ENCODE data around the gene MEG3.

Gene MEG3

DNA sequence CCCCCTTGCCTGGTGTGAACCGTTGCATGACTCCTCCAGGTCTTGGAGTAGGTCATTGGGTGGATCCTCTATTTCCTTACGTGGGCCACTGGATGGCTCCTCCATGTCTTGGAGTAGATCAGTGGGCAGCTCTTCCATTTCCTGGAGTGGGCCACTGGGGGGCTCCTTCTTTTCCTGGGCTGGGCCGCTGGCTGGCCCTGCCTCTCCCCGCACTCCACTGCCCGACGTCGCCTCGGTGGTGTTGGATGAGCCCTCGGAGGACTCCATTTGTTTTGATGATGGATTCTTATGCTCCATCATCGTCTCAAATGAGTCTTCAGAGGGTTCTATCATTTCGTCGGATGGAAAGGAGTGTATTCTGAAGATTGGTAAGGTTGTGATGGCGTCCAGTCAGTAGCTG, 58.5 kb downstream of the MEG3 start:
- no peak for DNase-seq

GRCh38 chr14:100885196-100885595, 59.3 kb downstream of the MEG3 start:
- no peak for DNase-seq

GRCh38 chr14:100885617-100886016, 59.7 kb downstream of the MEG3 start:
- DNase-seq = no peak

DNA sequence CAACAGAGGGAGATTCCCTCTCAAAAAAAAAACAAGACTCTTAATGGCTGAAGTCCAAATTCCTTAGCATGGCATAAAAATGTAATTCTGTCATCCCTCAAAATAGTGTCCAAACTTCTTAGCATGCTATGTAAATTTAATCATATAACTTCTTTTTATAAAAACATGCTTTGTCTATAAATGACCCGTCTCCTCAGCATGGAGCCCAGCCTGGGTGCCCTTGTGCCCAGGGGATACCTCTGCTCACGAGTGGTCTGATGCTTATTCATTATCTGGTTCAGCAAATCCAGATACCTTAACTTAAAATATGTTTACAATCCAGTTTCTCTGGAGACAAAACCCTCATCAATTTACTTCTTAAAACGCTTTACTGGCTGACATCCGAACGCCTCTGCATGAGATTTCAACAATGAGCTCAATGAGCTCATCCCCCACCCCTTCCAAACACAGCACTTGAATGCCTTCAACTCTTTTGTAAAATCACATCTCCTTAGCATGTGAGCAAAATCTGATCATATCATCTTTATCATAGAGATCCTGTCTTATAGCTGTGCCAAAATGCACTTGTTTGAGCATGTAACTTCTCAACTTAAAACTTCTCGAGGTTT, 61.9 kb downstream of the MEG3 start:
- DNase-seq = no peak

DNA sequence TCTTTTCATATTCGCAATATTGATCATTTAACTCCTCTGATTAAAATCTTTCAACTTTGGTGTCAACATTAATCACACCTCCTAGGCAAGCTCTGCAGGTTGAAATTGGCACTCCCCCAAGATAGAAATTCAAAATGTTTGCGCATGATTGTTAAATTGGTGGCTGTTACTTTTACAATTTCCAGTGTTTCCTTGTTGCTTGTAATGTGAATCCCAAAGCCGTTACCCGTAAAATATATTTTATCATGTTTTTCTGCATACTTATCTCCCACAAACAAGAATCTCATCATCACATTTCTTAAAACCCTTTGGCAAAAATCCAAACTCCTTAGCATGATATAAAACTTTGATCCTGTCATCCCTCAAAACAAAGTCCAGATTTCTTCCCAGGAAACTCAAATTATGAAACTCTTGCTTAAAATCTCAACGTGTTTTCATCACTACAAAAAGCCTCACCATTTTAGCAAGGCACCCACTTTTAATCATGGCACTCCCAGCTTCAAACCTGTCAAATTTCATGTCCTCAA, 62.9 kb downstream of the MEG3 start:
- DNase-seq = no peak

DNA sequence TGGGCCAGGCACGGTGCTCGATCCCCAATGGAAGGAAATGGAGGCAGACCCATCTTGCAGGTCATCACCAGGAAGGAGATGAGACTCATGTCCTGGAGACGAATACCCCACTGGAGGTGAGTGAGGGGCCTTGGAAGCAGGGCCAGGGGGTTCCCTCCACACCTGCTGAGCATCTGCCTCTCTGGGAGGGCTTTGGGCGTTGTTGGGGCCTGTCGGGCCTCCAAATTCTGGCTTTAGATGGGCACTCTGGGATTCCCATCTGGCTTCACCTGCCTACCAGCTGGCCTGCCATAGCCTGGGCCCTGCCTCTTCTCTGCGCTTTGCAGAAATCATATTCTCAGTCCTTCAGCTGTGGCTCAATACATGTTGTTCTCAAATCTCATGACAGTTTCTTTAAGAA, 63.7 kb downstream of the MEG3 start:
- DNase-seq = no peak

GRCh38 chr14:100890061-100890850, 64.3 kb downstream of the MEG3 start:
- DNase-seq = no peak

GRCh38 chr14:100891051-100891450, 65.1 kb downstream of the MEG3 start:
- no peak for DNase-seq

GRCh38 chr14:100891501-100892445, 65.9 kb downstream of the MEG3 start:
- no peak for DNase-seq

DNA sequence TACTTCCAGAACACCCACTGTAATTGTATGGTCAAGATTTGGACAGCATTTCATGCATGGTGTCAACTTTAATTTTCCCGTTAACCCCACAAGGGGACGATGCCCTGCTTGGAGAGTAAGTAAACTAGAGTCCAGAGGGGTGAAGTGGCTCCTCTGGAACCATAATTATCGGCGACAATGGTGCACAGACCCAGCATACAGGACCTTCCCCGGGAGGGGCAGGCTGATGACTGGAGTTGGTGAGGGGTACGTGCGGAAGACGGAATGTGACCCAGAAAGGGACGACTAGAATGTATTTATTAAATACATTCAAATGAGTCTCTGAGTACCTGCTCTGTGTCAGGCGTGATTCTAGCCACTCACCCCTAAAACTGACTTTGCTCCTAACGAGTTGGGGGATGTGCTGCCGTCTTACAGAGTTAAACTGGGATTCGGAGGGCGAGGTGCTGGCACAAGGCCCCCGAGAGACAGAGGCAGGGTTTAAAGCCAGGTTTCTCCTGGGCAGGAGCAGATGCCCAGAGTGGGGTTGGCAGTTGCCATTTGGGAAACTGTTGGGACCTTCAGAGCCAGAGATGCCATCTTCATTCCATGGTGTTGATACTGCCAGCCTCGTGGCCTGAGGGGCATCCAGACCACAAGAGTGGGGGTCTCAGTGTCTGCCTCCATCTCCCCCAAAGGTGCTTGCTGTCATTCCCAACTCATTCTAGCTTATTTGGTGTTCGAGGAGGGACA, 66.7 kb downstream of the MEG3 start:
- DNase-seq = no peak

DNA sequence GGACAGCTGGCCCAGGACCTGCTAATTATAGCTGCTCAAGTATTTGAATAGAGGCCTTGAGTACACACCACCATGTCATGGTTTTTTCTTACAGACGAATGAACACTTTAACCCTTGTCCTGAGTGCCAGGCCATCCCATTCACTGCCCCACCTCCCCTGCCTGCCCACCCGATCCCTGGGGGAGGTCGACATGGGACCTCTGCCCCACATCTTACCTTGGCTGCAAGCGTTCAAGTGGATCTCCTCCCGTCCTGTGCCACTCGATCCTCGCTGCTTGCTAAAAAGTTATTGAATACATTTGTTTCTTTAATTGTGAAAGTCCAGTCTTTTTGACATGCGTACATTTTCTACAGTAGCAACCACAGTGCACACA, 67.3 kb downstream of the MEG3 start:
- DNase-seq = no peak

DNA sequence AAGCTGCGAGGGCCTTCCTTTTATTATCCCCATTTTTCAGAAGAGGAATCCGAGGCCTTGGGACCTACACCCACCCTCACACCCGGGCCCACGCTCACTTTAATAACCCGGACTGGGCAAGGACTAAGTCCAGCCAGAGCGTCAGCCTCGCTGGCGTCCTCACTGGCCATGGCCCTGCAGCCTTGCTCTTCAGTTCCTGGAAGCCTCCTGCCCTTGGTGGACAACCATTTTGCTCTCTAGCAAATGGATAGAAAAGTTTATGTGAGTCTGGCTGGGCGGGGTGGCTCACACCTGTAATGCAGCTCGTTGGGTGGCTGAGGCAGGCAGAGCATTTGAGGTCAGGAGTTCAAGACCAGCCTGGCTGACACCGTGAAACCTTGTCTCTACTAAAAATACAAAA, 67.8 kb downstream of the MEG3 start:
- DNase-seq = no peak

GRCh38 chr14:100894416-100894815, 68.5 kb downstream of the MEG3 start:
- no peak for DNase-seq

- no peak for DNase-seq
Measured at GRCh38 chr14:100895411-100895810, 69.5 kb downstream of the MEG3 start.

GRCh38 chr14:100896369-100897060, 70.6 kb downstream of the MEG3 start:
- DNase-seq = no peak

DNA sequence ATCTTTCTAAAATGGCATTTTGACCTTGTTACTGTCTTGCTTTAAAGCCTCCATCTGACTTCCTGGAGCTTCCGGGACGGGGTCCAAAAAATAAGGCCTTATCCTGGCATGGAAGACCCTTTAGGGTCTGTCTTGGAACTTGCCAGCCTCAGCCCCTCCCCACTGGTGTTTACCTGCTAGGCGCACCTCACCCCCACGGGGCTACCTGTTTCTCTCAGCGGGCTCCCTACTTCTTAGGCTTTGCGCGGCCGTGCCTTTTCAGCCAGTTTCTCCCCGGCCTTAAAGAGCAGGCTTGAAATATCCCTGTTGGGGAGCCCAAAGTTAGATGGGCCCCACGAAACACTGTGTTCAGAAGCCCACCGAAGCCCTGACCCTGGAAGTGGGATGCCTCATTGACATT, 72.5 kb downstream of the MEG3 start:
- DNase-seq = no peak

DNA sequence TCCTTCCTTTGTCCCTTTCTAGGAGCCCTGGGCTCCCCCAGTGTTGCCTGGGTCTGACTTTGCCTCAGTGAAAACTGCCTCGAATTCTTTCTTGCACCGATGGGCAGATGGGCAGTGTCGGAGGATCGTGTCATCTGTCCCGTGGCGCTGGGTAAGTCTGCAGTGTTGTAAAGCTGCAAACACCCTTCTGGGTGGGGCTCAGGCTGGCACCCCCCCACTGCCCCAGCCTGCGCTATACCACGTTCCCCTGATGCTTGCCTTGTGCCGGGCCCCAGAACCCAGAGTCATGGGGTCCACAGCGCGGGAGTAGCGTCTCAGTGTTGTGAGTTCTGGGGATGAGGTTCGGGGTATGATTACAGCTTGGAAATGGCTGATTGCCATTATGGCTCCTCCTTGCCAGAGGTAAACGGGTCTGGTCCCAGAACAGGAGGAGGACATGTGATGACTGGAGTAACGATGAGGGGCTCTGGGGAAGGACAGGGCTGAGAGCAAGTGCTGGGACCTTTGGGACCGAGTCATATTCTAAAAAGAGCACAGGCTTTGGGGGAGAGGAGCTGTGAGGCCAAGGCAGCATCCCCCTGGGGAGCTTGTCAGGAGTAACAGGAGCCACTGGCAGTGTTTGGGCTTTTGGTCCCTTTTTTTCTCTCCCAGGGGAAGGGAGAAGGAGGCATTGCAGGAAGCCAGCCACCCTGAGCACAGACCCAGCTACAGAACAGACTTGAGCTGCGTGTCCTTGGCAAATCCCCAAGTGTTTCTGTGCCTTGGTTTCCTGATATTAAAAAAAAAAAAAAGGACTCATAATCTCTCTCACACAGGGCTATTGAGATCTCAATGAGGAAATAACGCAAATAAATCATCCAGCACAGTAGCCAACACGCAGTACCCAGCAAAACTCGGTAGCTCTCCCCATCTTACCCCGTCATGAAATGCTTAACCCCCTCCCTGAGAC, 73.3 kb downstream of the MEG3 start:
- DNase-seq = no peak

GRCh38 chr14:100899884-100900771, 74.2 kb downstream of the MEG3 start:
- no peak for DNase-seq

DNA sequence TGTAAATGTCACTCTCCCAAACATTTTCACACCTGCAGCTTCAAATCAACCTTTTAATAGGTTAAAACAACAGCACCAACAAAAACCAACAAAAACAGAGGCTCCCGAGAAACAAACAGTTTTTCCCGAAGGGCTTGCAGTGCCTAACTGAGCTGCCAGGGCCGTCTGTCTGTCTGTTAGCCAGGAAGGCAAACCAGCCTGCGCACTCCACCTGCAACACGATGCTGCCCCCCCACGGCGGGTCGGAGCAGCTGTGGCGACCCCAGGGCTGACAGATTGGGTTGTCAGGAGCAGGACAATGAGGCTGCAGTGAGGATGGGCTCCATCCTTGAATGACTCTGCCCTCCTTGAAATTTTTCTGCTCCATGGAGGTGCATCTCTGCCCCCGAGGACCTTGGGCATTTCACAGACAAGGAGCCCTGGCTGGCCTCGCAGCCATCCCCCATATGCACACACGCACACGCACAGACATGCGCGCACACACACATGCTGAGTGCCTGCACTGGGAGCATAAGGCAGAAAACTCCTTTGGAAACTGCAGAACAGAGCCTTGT, 75.0 kb downstream of the MEG3 start:
- no peak for DNase-seq
